AG04449 (cell line): ENCODE measurements around the gene KRT3.

Experiments used
- CTCF ChIA-PET: fragments of 350-600 bp; formaldehyde crosslinking; extraction: SDS; loops from one replicate; lab custom pipeline; 2021; ENCODE audit warnings: antibody characterized with exemption; lab: Yijun Ruan, JAX
- POLR2A ChIA-PET: fragments of 400-600, 350-600 bp; formaldehyde crosslinking; extraction: SDS; loops from one replicate; lab custom pipeline; 2020; ENCODE audit warnings: antibody characterized with exemption, inconsistent platforms; lab: Yijun Ruan, JAX
- DNase-seq: peaks from one replicate; pipeline ENCODE4 v3.0.0-alpha.2; 2010; ENCODE audit warnings: low read depth, low spot score
- H3K4me3 ChIP-seq: 2 replicates; pipeline ENCODE4 v1.5.1; 2011; ENCODE audit warnings: low read depth, mild to moderate bottlenecking, control low read depth, low read length
- CTCF ChIP-seq: IDR thresholded peaks from one replicate; pipeline ENCODE4 v1.5.1; 2011; ENCODE audit warnings: mild to moderate bottlenecking, moderate library complexity, low read length, control low read depth, inconsistent platforms; ENCODE audit not compliant: insufficient read depth; ENCODE audit errors: missing control alignments

Gene KRT3

GRCh38 chr12:52828591-52829021 is 32.7 kb upstream of the KRT3 start:
- CTCF ChIA-PET: no interaction called here
- no peak for TF ChIP-seq CTCF
- H3K4me3 ChIP-seq: no peak overlapping the region
- POLR2A ChIA-PET: no interaction called here
- no peak for DNase-seq

- no peak overlapping the region for H3K4me3 ChIP-seq
- no peak for TF ChIP-seq CTCF
- no peak for DNase-seq
- CTCF ChIA-PET: no interaction called here
- POLR2A ChIA-PET: no interaction called here
Observed at GRCh38 chr12:52828156-52828555, 32.2 kb upstream of the KRT3 start.

GRCh38 chr12:52827499-52828090 is 31.7 kb upstream of the KRT3 start:
- ChIA-PET POLR2A (no interaction called here), CTCF (interaction anchor here (1.0 kb wide), 1 partner anchor 9 kb away, joined by 3 read pairs; no protein-coding TSS in a partner anchor)
- no peak overlapping the region for H3K4me3 ChIP-seq
- DNase-seq: no peak
- no peak for TF ChIP-seq CTCF

GRCh38 chr12:52826611-52827498 is 30.9 kb upstream of the KRT3 start:
- CTCF ChIA-PET: interaction anchor here (1.0 kb wide), 1 partner anchor 10 kb away, joined by 3 read pairs; no protein-coding TSS in a partner anchor
- no peak for DNase-seq
- TF ChIP-seq CTCF: no peak
- no peak overlapping the region for H3K4me3 ChIP-seq
- POLR2A ChIA-PET: no interaction called here

GRCh38 chr12:52825961-52826360 is 30.0 kb upstream of the KRT3 start:
- POLR2A ChIA-PET: no interaction called here

More at GRCh38 chr12:52825961-52826360, 30.0 kb upstream of the KRT3 start:
- CTCF ChIA-PET: interaction anchor here (1.2 kb wide), 1 partner anchor 45 kb away, joined by 3 read pairs; no protein-coding TSS in a partner anchor
- no peak for TF ChIP-seq CTCF
- no peak overlapping the region for H3K4me3 ChIP-seq
- DNase-seq: no peak
